Left renal cortex interstitium (tissue), 4 donors: ENCODE results near the gene CPXM2. TPM values are rescaled to one million over a fixed set of nuclear protein-coding genes. Genes with fewer than 3 reads are reported as not detected.

Source experiments
- DNase-seq, 4 donors: peaks; one replicate each; pipeline ENCODE4 v3.0.0-alpha.2; 2013; ENCODE audit warnings: low read depth in 4 of 4, low spot score in 2 of 4, missing footprints in 1 of 4
- polyA plus RNA-seq, 4 donors: library from polyadenylated mRNA; unstranded; fragments of 120-200 nt; gene quantifications; one replicate each; pipeline ENCODE4 v1.2.1, GENCODE V29; 2013; ENCODE audit not compliant: insufficient read length in 4 of 4

CPXM2 gene
- polyA plus RNA-seq, 4 donors = 4.6 to 6.7 (median 5.5) TPM

DNA sequence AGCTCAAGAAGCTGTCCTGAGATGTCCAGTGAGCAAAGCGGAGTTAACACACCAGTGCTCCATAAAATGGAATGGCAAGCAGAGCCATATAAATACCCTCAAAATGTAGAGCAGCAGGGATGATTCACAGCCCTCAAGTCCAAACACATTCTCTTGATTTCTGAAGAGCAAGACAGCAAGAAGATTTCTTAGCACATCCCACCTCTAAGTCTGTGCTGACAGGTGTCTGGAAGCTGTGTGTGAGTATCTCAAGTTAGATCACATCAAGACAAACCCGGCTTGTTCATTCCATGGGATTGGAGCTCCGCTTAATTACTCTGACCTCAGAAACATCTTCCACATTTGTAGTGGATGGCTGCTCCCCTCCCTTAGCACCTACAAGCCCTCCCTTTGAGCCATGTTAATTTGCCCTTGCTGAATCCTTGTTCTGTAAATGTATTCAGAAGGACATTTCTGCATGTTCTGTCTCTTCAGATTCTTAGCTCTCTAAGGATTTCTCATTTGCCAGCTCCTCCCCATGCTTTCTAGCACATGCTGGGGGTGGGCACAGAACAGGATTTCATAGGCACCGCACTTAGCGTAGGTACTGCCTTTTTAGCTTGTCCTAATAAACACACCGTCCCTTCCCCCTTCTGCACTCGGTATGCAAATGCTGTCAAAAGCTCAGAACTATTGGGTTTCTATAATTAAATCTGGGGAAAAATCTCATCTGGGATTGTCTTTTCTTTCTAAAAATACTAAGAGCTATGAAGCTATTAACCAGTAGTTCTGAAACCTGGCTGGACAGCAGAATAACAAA lies 112.7 kb downstream of the CPXM2 start:
- DNase-seq = no peak

DNA sequence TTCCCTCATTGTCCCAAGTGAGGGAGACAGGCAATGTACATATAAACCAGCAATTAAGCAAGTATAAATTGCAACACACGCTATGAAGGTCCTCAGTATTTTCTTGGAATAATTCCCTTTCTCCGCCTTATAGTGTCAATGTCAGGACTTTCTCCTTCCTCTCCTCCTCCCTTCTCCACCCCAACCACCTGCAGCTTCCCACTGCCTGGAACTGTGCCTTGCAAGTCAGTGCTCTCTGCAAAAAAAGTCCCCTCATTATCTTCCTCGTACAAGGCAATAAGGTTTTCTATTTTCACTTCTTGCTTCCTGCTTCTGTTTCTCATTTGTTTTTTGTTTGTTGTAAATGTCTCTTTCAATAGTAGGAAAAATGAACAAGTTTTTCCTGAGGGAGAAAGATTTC lies 113.7 kb downstream of the CPXM2 start:
- no peak for DNase-seq

DNA sequence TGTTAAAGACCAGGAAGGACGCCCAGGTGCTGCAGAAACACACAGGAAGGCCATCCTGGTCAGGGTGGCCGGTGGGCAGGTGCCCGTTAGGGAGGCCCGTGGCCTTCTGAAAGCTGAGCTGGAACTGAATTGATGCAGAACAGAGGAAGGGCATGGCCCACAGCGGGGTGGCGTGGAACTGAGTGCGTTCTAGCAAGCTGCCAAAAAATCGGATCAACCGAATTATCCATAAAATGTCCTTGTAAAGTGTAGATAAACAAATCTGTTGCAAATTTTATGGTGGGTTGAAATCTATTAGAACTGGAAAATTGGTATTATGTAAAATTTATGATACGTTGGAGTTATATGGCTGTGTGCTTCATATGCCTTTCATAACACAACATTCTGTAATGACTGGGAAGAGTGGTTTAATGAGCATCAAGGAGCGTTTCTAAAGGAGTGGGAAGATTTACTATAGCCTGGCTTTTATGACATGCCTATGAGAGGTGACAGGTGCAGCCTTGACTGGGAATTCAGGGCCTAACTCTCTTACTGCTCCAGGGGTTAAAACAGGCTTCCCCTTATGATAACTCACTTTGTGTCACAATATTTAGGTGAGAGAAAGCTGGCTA lies 117.4 kb downstream of the CPXM2 start:
- no peak for DNase-seq

DNA sequence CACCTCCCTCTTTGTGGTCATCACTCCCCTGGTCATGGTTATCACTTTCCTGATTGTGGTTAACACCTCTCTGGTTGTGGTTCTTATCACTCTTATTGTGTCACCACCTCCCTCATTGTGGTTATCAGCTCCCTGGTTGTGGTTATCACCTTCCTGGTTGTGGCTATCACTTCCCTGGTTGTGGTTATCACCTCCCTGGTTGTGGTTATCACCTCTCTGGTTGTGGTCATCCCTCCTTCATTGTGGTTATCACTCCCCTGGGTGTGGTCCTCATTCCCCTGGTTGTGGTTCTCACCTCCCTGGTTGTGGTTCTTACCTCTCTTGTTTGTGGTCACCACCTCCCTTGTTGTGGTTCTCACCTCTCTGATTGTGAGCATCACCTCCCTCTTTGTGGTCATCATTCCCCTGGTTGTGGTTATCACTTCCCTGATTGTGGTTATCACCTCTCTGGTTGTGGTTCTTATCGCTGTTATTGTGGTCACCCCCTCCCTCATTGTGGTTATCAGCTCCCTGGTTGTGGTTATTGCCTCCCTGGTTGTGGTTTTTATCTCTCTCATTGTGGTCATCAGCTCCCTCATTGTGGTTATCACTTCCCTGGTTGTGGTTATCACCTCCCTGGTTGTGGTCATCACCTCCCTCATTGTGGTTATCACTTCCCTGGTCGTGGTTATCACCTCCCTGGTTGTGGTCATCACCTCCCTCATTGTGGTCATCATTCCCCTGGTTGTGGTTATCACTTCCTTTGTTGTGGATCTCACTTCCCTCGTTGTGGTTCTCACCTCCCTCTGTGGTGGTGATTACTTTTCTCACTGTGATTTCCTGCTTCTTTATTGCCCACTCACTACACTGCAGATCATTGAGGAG lies 118.7 kb downstream of the CPXM2 start:
- DNase-seq = no peak

DNA sequence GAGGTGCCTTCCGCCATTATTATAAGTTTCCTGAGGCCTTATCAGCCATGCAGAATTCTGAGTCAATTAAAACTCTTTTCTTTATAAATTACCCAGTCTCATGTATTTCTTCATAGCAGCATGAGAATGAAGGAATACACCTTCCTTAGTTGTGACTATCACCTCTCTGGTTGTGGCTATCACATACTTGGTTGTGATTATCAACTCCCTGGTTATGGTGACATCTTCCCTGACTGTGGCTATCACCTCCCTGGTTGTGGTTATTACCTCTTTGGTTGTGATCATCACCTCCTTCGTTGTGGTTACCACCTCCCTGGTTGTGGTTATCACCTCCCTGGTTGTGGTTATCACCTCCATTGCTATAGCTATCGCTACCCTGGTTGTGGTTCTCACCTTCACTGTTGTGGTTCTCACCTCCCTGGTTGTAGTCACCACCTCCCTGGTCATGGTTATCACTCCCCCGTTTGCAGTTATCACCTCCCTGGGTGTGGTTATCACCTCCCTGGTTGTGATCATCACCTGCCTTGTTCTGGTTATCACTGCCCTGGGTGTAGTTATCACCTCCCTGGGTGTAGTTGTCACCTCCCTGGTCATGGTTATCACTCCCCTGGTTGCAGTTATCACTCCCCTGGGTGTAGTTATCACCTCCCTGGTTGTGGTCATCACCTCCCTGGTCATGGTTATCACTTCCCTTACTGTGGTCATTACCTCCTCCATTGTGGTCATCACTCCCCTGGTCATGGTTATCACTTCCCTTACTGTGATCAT lies 119.5 kb downstream of the CPXM2 start:
- no peak for DNase-seq

DNA sequence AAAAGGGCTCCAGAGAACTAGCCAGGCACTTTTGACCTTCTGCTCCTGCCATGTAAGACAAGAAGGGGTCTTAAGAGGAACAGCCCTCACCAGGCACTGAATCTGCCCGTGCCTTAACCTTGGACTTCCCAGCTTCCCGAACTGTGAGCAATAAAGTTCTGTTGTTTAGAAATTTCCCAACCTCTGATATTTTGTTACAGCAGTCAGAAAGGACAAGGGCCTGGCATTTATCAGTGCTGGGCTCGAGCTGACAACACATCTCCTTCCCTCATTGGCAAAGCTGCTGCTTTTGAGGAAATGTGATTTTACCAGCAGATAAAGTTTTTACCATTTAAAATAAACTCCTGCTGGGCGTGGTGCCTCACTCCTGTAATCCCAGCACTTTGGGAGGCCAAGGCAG lies 122.0 kb downstream of the CPXM2 start:
- DNase-seq = no peak

DNA sequence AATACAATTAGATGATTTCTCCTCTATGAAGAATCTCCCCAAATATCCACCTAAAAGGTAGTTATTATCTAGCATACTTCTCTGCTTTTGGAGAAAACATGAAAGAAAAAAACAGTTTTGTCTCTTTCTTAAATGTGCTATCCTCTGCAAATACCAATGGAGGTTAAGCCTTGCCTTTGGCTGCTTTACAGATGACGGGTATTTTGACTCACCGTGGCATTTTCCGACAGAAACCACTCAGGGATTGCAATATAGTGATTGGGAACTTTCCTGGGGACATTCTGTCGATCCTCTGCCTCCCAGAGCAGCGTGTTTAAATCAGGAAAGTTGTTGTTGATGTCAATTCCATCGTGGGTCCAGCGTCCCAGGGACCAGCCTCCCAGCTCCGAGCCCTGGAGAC lies 124.8 kb downstream of the CPXM2 start:
- no peak for DNase-seq

DNA sequence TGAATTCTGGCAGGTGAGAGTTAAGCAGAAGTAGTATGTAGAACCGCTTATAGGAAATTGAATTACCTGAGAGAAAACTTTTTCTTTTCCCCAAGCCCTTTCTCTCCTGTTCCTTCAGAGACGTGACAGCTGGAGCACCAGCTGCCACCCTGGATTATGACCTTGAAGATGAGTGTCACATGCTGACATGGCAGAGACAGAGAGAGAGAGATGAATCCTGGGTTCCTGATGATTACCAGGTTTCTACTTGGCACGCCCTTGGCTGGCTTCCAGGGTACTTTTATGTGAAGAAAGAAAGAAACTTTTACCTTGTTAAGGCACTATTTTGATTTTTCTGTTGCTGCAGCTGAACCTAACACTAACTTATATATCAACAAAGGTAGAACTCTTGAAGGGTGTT lies 125.6 kb downstream of the CPXM2 start:
- no peak for DNase-seq

DNA sequence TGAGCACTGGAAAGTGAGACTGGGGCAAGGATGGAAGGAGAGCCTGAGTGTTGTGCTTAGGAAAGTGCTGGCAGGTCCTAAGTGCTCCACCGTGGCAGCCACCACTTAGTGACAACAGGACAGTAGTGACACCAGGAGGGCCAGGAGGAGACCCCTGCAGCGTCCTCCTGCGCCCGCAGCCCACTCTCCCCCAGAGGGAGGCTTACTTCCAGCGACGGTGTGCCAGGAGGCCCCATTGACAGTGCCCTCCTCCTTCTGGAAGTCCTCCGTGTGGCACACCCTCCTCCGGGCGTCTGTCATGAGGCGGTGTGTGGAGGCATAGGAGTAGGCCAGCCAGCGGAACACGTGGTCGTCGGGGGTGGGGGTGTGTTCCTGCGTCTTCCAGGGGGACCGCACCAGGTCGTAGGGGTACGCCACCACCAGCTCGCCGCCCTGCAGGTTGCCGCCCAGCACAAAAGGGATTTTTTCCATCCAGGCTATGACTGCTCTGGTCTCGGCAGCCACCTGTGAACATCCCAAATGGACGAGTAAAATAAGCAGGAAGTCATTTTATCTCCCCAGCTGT lies 129.9 kb downstream of the CPXM2 start:
- no peak for DNase-seq

DNA sequence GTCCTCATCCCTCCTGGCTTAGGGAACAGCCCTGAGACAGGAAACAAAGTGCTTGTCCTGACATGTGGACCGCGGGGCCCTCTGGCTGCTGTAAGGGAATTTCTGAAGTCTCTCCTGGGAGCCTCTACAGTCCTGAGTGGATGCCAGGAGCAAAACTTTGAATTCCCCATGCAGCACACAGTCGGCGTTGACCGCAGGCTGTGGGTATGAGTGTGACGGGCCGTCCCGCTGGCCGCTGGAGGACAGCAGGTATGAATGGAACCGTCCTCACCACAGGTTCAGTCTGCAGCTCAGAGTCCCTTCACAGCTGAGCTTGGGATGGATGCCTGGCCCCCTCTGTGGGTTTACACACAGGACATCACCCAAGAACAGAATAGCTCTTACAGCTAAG lies 130.6 kb downstream of the CPXM2 start:
- DNase-seq = no peak

DNA sequence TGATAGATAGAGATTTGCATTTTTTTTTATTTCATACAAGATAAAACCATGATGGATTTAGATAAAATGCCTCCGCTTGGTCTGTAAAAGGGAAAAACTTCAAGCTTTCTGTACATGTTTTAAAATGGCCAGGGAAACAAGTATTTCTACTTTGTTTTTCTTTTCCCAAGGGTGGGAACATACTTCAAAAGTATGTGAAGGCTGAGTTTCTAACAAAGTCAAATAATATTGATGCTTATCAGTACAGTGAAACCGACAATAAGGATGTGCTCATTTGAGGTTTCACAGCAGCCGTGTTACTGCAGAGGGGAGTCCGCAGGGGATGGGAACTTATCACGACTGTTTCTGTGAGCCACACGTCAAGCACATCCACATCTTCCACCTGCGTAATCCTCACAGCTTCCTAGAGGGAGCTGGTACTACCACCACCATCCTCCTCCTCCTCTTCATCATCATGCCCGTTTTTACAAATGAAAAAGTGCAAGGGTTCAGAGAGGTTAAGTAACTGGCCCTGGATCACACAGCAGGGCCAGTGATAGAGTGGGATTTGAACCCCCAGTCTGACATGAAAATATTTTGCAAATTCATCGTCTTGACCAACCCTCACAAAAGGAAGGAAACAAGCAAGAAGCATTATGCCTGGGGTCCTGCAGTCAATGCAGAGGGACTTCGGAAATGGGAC lies 131.1 kb downstream of the CPXM2 start:
- DNase-seq = no peak

DNA sequence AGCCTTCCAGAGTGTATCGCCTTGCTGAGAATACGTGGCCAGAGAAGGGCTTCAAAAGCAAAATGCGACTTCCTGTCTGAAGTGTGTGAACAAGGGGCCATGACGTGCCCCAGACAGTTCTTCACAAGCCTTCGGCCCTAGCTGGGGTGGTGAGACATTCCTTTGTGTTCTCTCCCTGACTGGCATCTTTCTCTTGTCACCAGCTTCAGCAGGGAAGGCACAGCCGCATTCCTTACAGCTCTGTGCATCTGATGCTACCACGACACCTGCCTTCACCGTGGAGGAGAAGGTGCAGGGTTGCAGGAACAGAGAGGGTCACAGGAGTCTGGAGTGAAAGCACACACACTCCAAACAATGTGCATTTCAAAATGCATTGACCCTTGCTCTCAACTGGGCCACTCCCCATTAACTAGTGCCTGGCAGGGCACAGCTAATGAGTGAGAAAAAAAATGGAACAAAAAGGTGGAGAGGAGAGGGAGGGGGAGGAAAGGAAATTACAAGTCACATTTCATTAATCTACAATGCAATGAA lies 132.0 kb downstream of the CPXM2 start:
- DNase-seq = peak; percentile 18 to 37 (median 31)

DNA sequence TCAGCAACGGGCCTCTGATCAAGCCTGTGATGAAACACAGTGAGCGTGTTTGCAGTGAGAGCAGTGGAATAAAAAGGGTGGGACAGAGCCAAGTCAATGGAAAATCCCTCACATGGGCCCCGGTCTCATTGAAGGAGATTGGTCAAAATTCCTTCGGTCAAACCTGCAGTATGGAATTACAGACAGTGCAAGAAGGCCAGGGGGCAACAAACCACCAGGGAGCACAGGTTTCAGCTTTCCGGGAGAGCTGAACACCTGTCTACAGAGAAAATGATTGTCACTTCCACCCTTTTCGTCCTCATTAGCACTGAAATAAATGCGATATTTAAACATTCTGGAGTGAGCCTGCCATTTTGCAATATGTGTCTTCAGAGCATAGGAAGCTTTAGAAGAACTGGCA lies 132.6 kb downstream of the CPXM2 start:
- DNase-seq = no peak

DNA sequence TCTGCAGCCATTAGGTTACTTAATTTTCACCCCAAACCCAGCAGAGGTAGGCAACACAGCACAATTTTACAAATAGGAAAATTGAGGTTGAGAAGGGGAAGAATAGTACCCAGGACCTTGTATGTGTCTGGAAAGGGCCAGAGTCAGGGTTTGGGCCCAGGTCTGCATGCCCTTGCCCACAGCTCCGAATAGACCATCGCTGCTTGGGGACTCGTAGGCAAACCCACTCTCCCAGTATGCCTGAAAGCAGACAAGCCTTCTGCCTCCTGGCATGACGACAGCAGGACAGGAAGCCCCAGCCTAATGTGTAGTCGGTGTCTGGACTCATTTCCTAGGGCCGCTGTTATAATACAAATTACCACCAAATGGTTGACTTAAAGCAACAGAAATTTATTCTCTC lies 133.8 kb downstream of the CPXM2 start:
- DNase-seq = no peak

DNA sequence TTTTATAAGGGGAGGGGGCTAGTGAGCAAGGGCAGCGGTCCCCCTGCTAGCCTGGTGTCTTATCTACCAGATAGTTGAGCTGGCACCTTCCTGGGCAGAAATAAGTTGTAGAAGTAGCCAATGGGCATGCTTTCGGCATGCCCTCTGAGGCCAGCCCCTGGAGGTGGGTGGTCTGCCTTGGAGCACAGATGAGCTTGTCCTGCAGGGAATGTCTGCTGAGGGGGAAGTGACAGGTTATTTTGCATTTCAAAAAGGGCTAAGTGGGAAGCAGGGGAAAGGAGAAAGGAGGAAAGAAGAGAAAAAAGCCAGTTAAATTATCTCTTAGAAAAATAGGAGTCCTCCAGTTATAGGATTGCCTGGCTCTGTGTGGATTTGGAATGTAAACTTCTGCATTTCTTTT lies 136.5 kb downstream of the CPXM2 start:
- DNase-seq = no peak

DNA sequence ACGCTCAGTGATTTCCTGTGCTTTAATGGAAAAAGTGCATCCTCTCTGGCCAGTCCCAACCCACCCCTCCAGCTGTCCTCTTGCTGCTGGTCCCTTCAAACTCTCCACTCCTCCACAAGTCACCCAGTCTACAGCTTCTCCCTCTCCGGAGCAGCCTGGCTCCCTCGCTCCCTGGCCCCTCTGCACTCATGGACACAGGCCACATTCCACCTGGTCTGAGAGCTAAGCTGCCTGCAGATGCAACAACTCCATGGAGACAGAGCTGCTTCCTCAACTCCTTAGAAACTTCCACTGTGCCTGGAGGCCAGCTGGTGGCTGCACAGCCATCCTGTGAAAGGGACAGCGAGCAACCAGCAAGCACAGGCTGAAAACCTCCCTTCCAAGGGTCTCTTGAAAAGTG lies 137.5 kb downstream of the CPXM2 start:
- DNase-seq = no peak

DNA sequence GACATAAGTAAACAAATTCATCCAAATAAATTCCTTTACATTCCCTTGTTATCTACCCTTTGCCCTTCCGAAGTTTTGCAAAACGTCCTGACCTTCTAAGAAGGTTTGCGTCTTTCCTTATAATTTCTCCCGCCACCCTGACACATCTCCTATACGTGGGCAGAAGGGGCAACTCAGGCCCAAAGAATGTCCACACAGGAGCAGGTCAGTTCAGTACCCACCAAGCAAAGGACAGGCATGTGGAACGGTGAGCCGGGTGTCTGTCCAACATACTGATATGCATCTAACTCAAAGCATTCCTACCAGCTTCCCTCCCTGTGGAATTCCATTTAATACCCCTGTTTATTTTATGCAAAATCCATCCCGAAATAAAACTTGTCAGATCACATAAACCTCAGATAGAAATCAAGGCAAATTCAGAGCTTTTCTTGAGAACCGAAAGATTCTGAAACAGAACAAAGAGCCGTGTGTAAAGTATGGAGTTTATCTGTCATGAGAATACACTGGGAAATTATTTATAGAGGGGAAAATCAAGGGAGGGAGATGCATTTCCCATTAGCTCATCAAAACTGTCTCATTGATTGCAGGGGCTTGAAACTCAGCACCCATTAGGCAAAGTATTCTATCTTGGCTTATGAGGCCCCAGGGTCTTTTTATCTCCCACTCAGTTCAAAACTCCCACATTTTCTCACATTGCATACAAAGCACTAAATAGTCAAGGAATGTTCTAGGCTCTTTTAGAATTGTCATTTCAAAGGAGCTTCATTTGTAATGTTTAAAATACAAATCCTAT lies 140.1 kb downstream of the CPXM2 start:
- DNase-seq = no peak

DNA sequence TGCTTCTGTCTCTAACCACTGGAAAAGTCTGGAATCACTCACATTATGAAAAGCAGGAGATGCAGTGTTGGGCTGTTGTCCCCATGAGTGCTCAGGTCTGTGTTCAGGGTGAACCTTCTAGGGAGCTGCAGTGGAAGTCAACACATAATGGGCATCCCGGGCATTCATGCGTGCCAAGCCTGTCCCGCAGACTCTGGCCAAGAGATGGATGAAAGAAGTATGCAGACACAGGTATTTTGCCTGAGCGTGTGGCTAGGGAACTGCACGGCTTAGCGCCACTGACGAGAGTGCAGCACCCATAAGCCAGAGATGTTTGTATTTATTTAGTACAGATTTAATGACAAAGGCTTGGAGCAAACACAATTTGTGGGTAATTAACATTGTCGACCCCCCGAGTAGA lies 140.7 kb downstream of the CPXM2 start:
- no peak for DNase-seq

DNA sequence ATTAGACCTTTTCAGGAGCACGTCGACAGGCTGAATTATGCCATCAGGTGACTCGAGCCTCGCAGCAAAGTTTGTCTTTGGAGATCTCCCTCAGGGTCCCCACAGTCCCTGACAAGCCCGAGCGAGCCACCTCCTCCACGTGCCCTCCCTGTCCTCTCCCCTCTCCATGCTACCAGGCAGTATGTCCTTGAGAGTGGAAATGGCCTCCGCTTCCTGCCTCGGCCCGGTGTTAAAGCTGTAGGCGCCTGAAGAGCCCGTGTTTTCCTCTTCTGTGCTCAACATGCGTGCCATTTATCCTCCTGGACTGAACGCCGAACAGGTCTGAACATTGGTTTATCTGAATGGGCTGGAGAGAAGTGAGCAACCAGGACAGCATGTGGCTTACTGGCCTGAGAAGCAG lies 142.9 kb downstream of the CPXM2 start:
- no peak for DNase-seq
